Skeletal muscle tissue (tissue), 4 donors: ENCODE results near the gene ITPR1. TPM values are rescaled to one million over a fixed set of nuclear protein-coding genes. Genes with fewer than 3 reads are reported as not detected.

Source experiments
- H3K27ac ChIP-seq: one replicate; pipeline ENCODE4 v1.7.0; 2013; ENCODE audit warnings: mild to moderate bottlenecking, low read depth, low read length, inconsistent platforms
- H3K27me3 ChIP-seq, 3 donors: one replicate each; pipeline ENCODE4 v1.7.0; 2013; ENCODE audit warnings: low read length in 3 of 3; ENCODE audit not compliant: control insufficient read depth in 3 of 3, insufficient read depth in 3 of 3
- H3K36me3 ChIP-seq, 3 donors: one replicate each; pipeline ENCODE4 v1.7.0; 2013; ENCODE audit warnings: low read length in 3 of 3; ENCODE audit not compliant: control insufficient read depth in 3 of 3, insufficient read depth in 3 of 3
- H3K4me1 ChIP-seq, 3 donors: one replicate each; pipeline ENCODE4 v1.7.0; 2013; ENCODE audit warnings: low read length in 3 of 3, mild to moderate bottlenecking in 3 of 3; ENCODE audit not compliant: control insufficient read depth in 3 of 3, insufficient read depth in 3 of 3
- H3K4me3 ChIP-seq, 3 donors: one replicate each; pipeline ENCODE4 v1.7.0; 2013; ENCODE audit warnings: low read length in 3 of 3
- H3K9ac ChIP-seq, 3 donors: one replicate each; pipeline ENCODE4 v1.7.0; 2013; ENCODE audit warnings: low read length in 3 of 3, mild to moderate bottlenecking in 3 of 3, moderate library complexity in 2 of 3, low read depth in 1 of 3
- H3K9me3 ChIP-seq, 3 donors: one replicate each; pipeline ENCODE4 v1.7.0; 2013; ENCODE audit warnings: low read length in 3 of 3; ENCODE audit not compliant: control insufficient read depth in 3 of 3
- total RNA-seq: library from RNA; depleted of rRNA; stranded (reverse); fragments of >200 nt; gene quantifications from one replicate; pipeline ENCODE4 v1.2.3, GENCODE V29; 2014
- donor health status: Osteomylitis.

ITPR1 gene
- total RNA-seq, 1 donor from 2014 or later: 55.8 TPM

- no peaks in the 10 kb centered on the region for H3K9me3 ChIP-seq
- H3K4me3 ChIP-seq: no peak overlapping the region
- H3K36me3 ChIP-seq: no peaks in the 10 kb centered on the region
- H3K27ac ChIP-seq: no peak overlapping the region
- H3K4me1 ChIP-seq: no peaks in the 10 kb centered on the region
- no peak overlapping the region for H3K9ac ChIP-seq
- H3K27me3 ChIP-seq: no peaks in the 10 kb centered on the region
Measured at GRCh38 chr3:4565809-4566501, 72.8 kb downstream of the ITPR1 start.

GRCh38 chr3:4568841-4569240 is 75.7 kb downstream of the ITPR1 start:
- Histone ChIP-seq H3K36me3 (no peaks in the 10 kb centered on the region), H3K9ac (no peak overlapping the region), H3K27ac (no peak overlapping the region), H3K27me3 (no peaks in the 10 kb centered on the region), H3K4me1 (no peaks in the 10 kb centered on the region), H3K9me3 (no peaks in the 10 kb centered on the region), H3K4me3 (no peak overlapping the region)

- Histone ChIP-seq H3K4me1 (no peaks in the 10 kb centered on the region), H3K27me3 (no peaks in the 10 kb centered on the region), H3K4me3 (no peak overlapping the region), H3K9me3 (no peaks in the 10 kb centered on the region), H3K27ac (no peak overlapping the region), H3K36me3 (no peaks in the 10 kb centered on the region), H3K9ac (no peak overlapping the region)
Measured at GRCh38 chr3:4570840-4571621, 77.9 kb downstream of the ITPR1 start.

- no peak overlapping the region for H3K27ac ChIP-seq
- H3K4me1 ChIP-seq: no peaks in the 10 kb centered on the region
- H3K36me3 ChIP-seq: no peaks in the 10 kb centered on the region
- no peak overlapping the region for H3K4me3 ChIP-seq
- no peak overlapping the region for H3K9ac ChIP-seq
- no peaks in the 10 kb centered on the region for H3K27me3 ChIP-seq
- no peaks in the 10 kb centered on the region for H3K9me3 ChIP-seq
Measured at GRCh38 chr3:4571690-4572334, 78.7 kb downstream of the ITPR1 start.

GRCh38 chr3:4573153-4573552 is 80.0 kb downstream of the ITPR1 start:
- H3K9ac ChIP-seq: no peak overlapping the region
- no peaks in the 10 kb centered on the region for H3K9me3 ChIP-seq
- no peak overlapping the region for H3K27ac ChIP-seq
- H3K4me3 ChIP-seq: no peak overlapping the region
- H3K27me3 ChIP-seq: no peaks in the 10 kb centered on the region
- H3K4me1 ChIP-seq: no peaks in the 10 kb centered on the region
- no peaks in the 10 kb centered on the region for H3K36me3 ChIP-seq

GRCh38 chr3:4574426-4574965 is 81.3 kb downstream of the ITPR1 start:
- Histone ChIP-seq H3K27ac (no peak overlapping the region), H3K36me3 (no peaks in the 10 kb centered on the region), H3K4me3 (no peak overlapping the region), H3K9ac (no peak overlapping the region), H3K4me1 (no peaks in the 10 kb centered on the region), H3K27me3 (no peaks in the 10 kb centered on the region), H3K9me3 (no peaks in the 10 kb centered on the region)

GRCh38 chr3:4575381-4575780 is 82.2 kb downstream of the ITPR1 start:
- H3K9ac ChIP-seq: no peak overlapping the region

GRCh38 chr3:4577721-4578120 is 84.6 kb downstream of the ITPR1 start:
- no peak overlapping the region for H3K9ac ChIP-seq
- no peaks in the 10 kb centered on the region for H3K36me3 ChIP-seq
- H3K9me3 ChIP-seq: no peaks in the 10 kb centered on the region
- H3K27me3 ChIP-seq: no peaks in the 10 kb centered on the region
- H3K4me3 ChIP-seq: no peak overlapping the region
- no peak overlapping the region for H3K27ac ChIP-seq
- peaks cover 0 to 7% (median 5%) of the 10 kb centered on the region in 3 donors for H3K4me1 ChIP-seq

More at GRCh38 chr3:4575381-4575780, 82.2 kb downstream of the ITPR1 start:
- no peaks in the 10 kb centered on the region for H3K9me3 ChIP-seq
- H3K27me3 ChIP-seq: no peaks in the 10 kb centered on the region
- H3K36me3 ChIP-seq: no peaks in the 10 kb centered on the region
- no peak overlapping the region for H3K4me3 ChIP-seq
- H3K27ac ChIP-seq: no peak overlapping the region
- no peaks in the 10 kb centered on the region for H3K4me1 ChIP-seq

- H3K9me3 ChIP-seq: no peaks in the 10 kb centered on the region
- H3K27ac ChIP-seq: no peak overlapping the region
- no peaks in the 10 kb centered on the region for H3K27me3 ChIP-seq
- no peak overlapping the region for H3K4me3 ChIP-seq
- no peak overlapping the region for H3K9ac ChIP-seq
- no peaks in the 10 kb centered on the region for H3K36me3 ChIP-seq
- H3K4me1 ChIP-seq: peaks cover 0 to 18% (median 11%) of the 10 kb centered on the region in 3 donors
Measured at GRCh38 chr3:4580346-4581123, 87.4 kb downstream of the ITPR1 start.
